ENCODE measurements around the gene SLIT1. TPM values are rescaled to one million over a fixed set of nuclear protein-coding genes. Genes with fewer than 3 reads are reported as not detected.

Gene SLIT1
- total and polyA plus RNA-seq, 2 donors (not counting 1 experiment from before 2014, with no cell fraction given), result 0.15 to 0.49 TPM

- Histone ChIP-seq H3K79me2 (ENCODE audit: control insufficient read depth, insufficient read depth, low read length) (no peaks in the 10 kb centered on the region), H2AFZ (ENCODE audit: insufficient read depth, low read depth, low read length, poor library complexity, severe bottlenecking) (no peak overlapping the region), H3K27me3 (replicated peaks in 1 of 4; ENCODE audit: control extremely low read depth in 1 of 4, control insufficient read depth in 3 of 4, insufficient read depth in 4 of 4, low read length in 3 of 4) (peaks cover 0 to 5% (median 1%) of the 10 kb centered on the region in 4 experiments), H3K36me3 (replicated peaks in 1 of 2; ENCODE audit: control extremely low read depth in 1 of 2, control insufficient read depth in 1 of 2, extremely low read depth in 1 of 2, insufficient read depth in 2 of 2, low read length in 1 of 2) (no peaks in the 10 kb centered on the region), H3K27ac (ENCODE audit: low read length in 2 of 2) (no peak overlapping the region), H3K4me3 (ENCODE audit: control extremely low read depth in 1 of 5, extremely low read depth in 1 of 5, insufficient read depth in 1 of 5, low read depth in 2 of 5, low read length in 4 of 5) (no peak overlapping the region), H4K20me1 (ENCODE audit: control insufficient read depth, insufficient read depth, low read length, poor library complexity, severe bottlenecking) (no peaks in the 10 kb centered on the region), H3K9me3 (ENCODE audit: control extremely low read depth in 1 of 3, control insufficient read depth in 2 of 3, insufficient read depth in 1 of 3, low read length in 2 of 3) (no peaks in the 10 kb centered on the region), H3K9ac (ENCODE audit: low read length) (no peak overlapping the region), H3K4me2 (replicated peaks; ENCODE audit: low read depth, low read length, poor library complexity, severe bottlenecking) (no peak overlapping the region), H3K4me1 (ENCODE audit: control insufficient read depth in 2 of 2, insufficient read depth in 2 of 2, low read length in 2 of 2) (peaks cover 0 to 6% of the 10 kb centered on the region in 2 donors)
- Mint-ChIP-seq H3K27ac (no peak overlapping the region), H3K4me3 (no peak overlapping the region), H3K9me3 (ENCODE audit: insufficient read depth) (no peaks in the 10 kb centered on the region), H3K27me3 (peaks cover 41% of the 10 kb centered on the region), H3K4me1 (peaks cover 2% of the 10 kb centered on the region)
- ChIA-PET CTCF (no interaction called here), POLR2A (no interaction called here)
- WGBS (ENCODE audit: insufficient coverage), result 76% methylated on average over 4 of the region's 5 CpGs
- TF ChIP-seq EZH2 (IDR thresholded peaks at IDR 0.05; ENCODE audit: borderline replicate concordance, insufficient read depth, low read depth, low read length, poor library complexity, severe bottlenecking), result no peak
- no peak for TF ChIP-seq CTCF (IDR thresholded peaks at IDR 0.05)
- intact Hi-C loops (cut with micrococcal nuclease), result no loop called here
- ATAC-seq (ENCODE audit: low read depth) (no peak), DNase-seq (no peak)
Observed at GRCh38 chr10:97099868-97100267, 85.9 kb downstream of the SLIT1 start.

- CTCF ChIA-PET, result no interaction called here
- no peaks in the 10 kb centered on the region for H3K9me3 ChIP-seq (ENCODE audit: control extremely low read depth in 1 of 3, control insufficient read depth in 2 of 3, insufficient read depth in 1 of 3, low read length in 2 of 3)
Observed at GRCh38 chr10:97099089-97099488, 86.7 kb downstream of the SLIT1 start.

More at GRCh38 chr10:97099089-97099488, 86.7 kb downstream of the SLIT1 start:
- Histone ChIP-seq H2AFZ (ENCODE audit: insufficient read depth, low read depth, low read length, poor library complexity, severe bottlenecking) (no peak overlapping the region), H3K4me3 (ENCODE audit: control extremely low read depth in 1 of 5, extremely low read depth in 1 of 5, insufficient read depth in 1 of 5, low read depth in 2 of 5, low read length in 4 of 5) (no peak overlapping the region), H4K20me1 (ENCODE audit: control insufficient read depth, insufficient read depth, low read length, poor library complexity, severe bottlenecking) (no peaks in the 10 kb centered on the region), H3K27ac (ENCODE audit: low read length in 2 of 2) (no peak overlapping the region), H3K79me2 (ENCODE audit: control insufficient read depth, insufficient read depth, low read length) (no peaks in the 10 kb centered on the region), H3K36me3 (replicated peaks in 1 of 2; ENCODE audit: control extremely low read depth in 1 of 2, control insufficient read depth in 1 of 2, extremely low read depth in 1 of 2, insufficient read depth in 2 of 2, low read length in 1 of 2) (no peaks in the 10 kb centered on the region), H3K4me1 (ENCODE audit: control insufficient read depth in 2 of 2, insufficient read depth in 2 of 2, low read length in 2 of 2) (peaks cover 0 to 6% of the 10 kb centered on the region in 2 donors), H3K27me3 (replicated peaks in 1 of 4; ENCODE audit: control extremely low read depth in 1 of 4, control insufficient read depth in 3 of 4, insufficient read depth in 4 of 4, low read length in 3 of 4) (peaks cover 0 to 6% (median 3%) of the 10 kb centered on the region in 4 experiments), H3K9ac (ENCODE audit: low read length) (no peak overlapping the region), H3K4me2 (replicated peaks; ENCODE audit: low read depth, low read length, poor library complexity, severe bottlenecking) (no peak overlapping the region)
- TF ChIP-seq CTCF (IDR thresholded peaks at IDR 0.05), result no peak
- no peak for TF ChIP-seq EZH2 (IDR thresholded peaks at IDR 0.05; ENCODE audit: borderline replicate concordance, insufficient read depth, low read depth, low read length, poor library complexity, severe bottlenecking)
- DNase-seq (no peak), ATAC-seq (ENCODE audit: low read depth) (no peak)
- no peak overlapping the region for H3K4me3 Mint-ChIP-seq
- POLR2A ChIA-PET, result no interaction called here
- no peaks in the 10 kb centered on the region for H3K9me3 Mint-ChIP-seq (ENCODE audit: insufficient read depth)
- no peak overlapping the region for H3K27ac Mint-ChIP-seq
- intact Hi-C loops (cut with micrococcal nuclease), result no loop called here
- 91% methylated on average over 7 of the region's 8 CpGs for WGBS (ENCODE audit: insufficient coverage)
- peaks cover 2% of the 10 kb centered on the region for H3K4me1 Mint-ChIP-seq
- H3K27me3 Mint-ChIP-seq, result peaks cover 47% of the 10 kb centered on the region
